Activated naive CD4-positive, alpha-beta T cell treated with anti-CD3 and anti-CD28 coated beads, Interleukin-2, amount 50 U/mL, for 24 hours (primary cell): ENCODE data around the gene HJV.

Source experiments
- H3K27ac Mint-ChIP-seq: one replicate; pipeline ENCODE4 v1.8.0; 2021; ENCODE audit warnings: mild to moderate bottlenecking, mixed read lengths
- H3K27me3 Mint-ChIP-seq: one replicate; pipeline ENCODE4 v1.8.0; 2021; ENCODE audit warnings: mixed read lengths
- H3K36me3 Mint-ChIP-seq: one replicate; pipeline ENCODE4 v1.8.0; 2021; ENCODE audit warnings: mixed read lengths
- H3K4me1 Mint-ChIP-seq: one replicate; pipeline ENCODE4 v1.8.0; 2021; ENCODE audit warnings: mixed read lengths
- H3K4me3 Mint-ChIP-seq: one replicate; pipeline ENCODE4 v1.8.0; 2021; ENCODE audit warnings: mild to moderate bottlenecking, mixed read lengths
- H3K9me3 Mint-ChIP-seq: one replicate; pipeline ENCODE4 v1.8.0; 2021; ENCODE audit warnings: mixed read lengths

Gene HJV

DNA sequence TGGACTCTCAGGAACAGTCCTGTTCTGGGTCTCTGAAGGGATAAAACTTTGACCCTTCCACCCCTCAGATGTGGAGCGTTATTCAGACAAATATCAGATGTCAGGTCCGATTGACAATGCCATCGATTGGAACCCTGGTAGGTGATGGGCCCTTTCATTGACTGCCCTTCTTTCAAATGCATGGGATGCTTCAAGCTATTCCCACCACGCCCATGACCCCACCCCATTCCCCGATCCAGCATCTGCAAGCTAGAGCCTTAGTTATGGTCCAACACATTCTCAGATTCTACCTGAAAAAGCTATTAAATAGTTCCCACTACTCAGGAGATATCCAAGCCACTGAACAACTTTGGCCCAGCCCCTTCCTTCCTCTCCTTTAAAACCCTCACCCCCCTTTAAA, 44.5 kb downstream of the HJV start:
- Mint-ChIP-seq H3K9me3 (no peaks in the 10 kb centered on the region), H3K4me3 (no peak overlapping the region), H3K27me3 (no peaks in the 10 kb centered on the region), H3K27ac (no peak overlapping the region), H3K4me1 (peaks cover 27% of the 10 kb centered on the region), H3K36me3 (no peaks in the 10 kb centered on the region)

DNA sequence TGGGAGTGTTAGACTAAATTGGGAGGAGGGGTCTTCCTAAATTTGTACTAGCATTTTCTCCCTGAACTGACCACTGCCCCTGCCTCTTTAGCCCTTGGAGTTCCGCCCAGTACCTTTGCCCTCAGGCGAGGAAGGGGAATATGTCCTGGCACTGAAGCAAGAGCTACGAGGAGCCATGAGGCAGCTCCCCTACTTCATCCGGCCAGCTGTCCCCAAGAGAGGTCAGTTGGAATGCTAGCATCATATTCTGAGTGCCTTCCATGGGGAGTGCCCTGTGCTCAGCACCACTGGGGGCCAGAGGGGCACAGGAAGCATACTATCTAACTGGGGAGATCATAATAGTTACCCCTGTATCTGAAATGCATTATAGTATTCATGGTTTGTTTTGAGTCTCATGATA, 46.3 kb downstream of the HJV start:
- Mint-ChIP-seq H3K9me3 (no peaks in the 10 kb centered on the region), H3K36me3 (no peaks in the 10 kb centered on the region), H3K27ac (peak overlapping the region; percentile 76), H3K4me3 (no peak overlapping the region), H3K4me1 (peaks cover 32% of the 10 kb centered on the region), H3K27me3 (no peaks in the 10 kb centered on the region)

DNA sequence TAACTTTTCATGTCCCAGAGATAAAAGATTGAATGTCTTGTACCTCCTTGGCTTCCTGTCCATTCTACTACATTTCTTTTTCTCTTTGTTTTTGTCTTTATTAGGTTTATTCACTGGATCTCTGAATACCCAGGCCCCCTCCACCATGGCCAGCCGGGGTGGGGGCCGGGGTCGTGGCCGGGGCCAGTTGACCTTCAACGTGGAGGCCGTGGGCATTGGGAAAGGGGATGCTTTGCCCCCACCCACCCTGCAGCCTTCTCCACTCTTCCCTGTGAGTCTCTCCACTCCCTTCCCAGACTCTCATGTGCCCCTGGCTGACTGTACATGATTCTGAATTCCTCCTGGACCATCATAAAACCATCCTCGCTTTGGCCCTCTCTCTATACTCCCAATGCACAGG, 46.8 kb downstream of the HJV start:
- peaks cover 35% of the 10 kb centered on the region for H3K4me1 Mint-ChIP-seq
- H3K27ac Mint-ChIP-seq: peak overlapping the region; percentile 59

DNA sequence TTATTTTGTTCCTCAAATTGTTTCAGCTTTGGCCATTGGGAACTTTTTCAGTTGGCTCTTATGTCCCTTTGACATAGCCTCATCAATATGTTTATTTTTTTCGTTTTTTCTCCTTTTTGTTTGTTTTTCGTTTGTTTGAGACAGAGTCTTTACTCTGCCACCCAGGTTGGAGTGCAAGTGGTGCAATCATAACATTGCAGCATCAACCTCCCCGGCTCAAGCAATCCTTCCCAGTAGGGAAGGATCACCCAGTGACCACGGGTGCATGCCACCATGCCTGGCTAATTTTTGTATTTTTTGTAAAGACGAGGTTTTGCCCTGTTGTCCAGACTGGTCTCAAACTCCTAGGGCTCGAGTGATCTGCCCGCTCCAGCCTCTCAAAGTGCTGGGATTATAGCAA, 49.0 kb downstream of the HJV start:
- Mint-ChIP-seq H3K27me3 (no peaks in the 10 kb centered on the region), H3K4me1 (peaks cover 51% of the 10 kb centered on the region), H3K9me3 (peaks cover 2% of the 10 kb centered on the region), H3K36me3 (peaks cover 7% of the 10 kb centered on the region), H3K4me3 (no peak overlapping the region), H3K27ac (no peak overlapping the region)

More for the DNA sequence above, 46.8 kb downstream of the HJV start:
- Mint-ChIP-seq H3K36me3 (peaks cover 1% of the 10 kb centered on the region), H3K9me3 (no peaks in the 10 kb centered on the region), H3K27me3 (no peaks in the 10 kb centered on the region), H3K4me3 (no peak overlapping the region)
